GM12892 (cell line): ENCODE measurements around the gene CHCHD1.

Experiments
- DNase-seq: peaks from one replicate; pipeline ENCODE4 v3.0.0; 2011; ENCODE audit not compliant: insufficient read length
- FAIRE-seq: peaks from 2 replicates; lab custom pipeline; 2011; peaks lifted over from hg19 to GRCh38; lab: Jason Lieb, UNC
- POLR2A ChIP-seq: IDR thresholded peaks from 2 replicates; pipeline ENCODE4 v1.6.1; 2011; ENCODE audit warnings: low read depth, low read length, control low read depth
- POLR2AphosphoS5 ChIP-seq: IDR thresholded peaks from 2 replicates; pipeline ENCODE4 v1.6.1; 2011; ENCODE audit warnings: low read depth, low read length, control low read depth
- TAF1 ChIP-seq: IDR thresholded peaks from 2 replicates; pipeline ENCODE4 v1.6.1; 2011; ENCODE audit warnings: low read depth, mild to moderate bottlenecking, control low read depth, low read length, borderline replicate concordance

The CHCHD1 gene

DNA sequence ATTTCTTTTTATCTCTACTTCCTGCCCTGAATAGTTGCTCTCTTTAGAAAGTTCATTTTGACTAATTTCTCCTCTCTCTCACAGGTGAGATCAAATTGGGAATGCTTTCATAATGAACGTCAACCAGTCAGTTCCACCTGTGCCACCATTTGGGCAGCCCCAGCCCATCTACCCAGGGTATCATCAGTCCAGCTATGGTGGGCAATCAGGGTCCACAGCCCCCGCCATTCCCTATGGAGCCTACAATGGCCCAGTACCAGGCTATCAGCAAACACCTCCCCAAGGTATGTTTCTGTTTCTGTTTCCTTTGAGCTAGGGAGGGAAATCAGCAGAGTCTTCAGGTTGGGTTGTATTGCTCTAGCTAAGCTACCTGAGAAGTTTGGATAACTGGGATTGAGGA lies 35.1 kb upstream of the CHCHD1 start:
- FAIRE-seq (no peak), DNase-seq (no peak)
- TF ChIP-seq TAF1 (no peak), POLR2A (no peak), POLR2AphosphoS5 (no peak)

GRCh38 chr10:73750819-73751218 lies 31.0 kb upstream of the CHCHD1 start:
- FAIRE-seq (no peak), DNase-seq (no peak)
- TF ChIP-seq POLR2A, result no peak
- no peak for TF ChIP-seq TAF1

DNA sequence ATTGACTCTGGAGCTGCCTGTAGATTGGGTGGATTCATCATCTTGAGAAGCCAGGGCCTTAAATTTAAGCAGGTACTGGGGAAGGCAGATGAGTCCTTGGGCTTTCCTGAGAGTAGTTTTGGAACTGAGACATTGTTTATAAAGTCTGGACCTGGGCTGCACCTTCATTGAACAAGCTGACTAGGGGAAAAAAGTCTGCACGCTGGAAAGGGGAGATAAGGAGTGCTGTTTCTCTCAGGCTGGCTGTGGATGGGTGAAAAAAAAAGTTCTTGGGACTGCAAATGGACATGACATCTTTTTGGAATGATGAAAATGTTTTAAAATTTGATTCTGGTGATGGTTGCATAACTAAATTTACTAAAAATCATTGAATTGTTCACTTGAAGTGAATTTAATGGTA lies 25.7 kb upstream of the CHCHD1 start:
- FAIRE-seq, result no peak
- TF ChIP-seq TAF1, result no peak
- no peak for TF ChIP-seq POLR2AphosphoS5
- no peak for TF ChIP-seq POLR2A

GRCh38 chr10:73758704-73759511 lies 22.9 kb upstream of the CHCHD1 start:
- DNase-seq (no peak), FAIRE-seq (no peak)
- TF ChIP-seq POLR2AphosphoS5 (no peak), TAF1 (no peak), POLR2A (no peak)

More for the DNA sequence above, 25.7 kb upstream of the CHCHD1 start:
- DNase-seq, result no peak

GRCh38 chr10:73759512-73760115 lies 22.2 kb upstream of the CHCHD1 start:
- DNase-seq, result no peak
- TF ChIP-seq TAF1 (no peak), POLR2AphosphoS5 (no peak), POLR2A (no peak)
- FAIRE-seq, result no peak

- no peak for FAIRE-seq
- TF ChIP-seq TAF1, result no peak
- no peak for TF ChIP-seq POLR2AphosphoS5
- no peak for TF ChIP-seq POLR2A
- DNase-seq, result no peak
Measured at GRCh38 chr10:73761781-73762180, 20.1 kb upstream of the CHCHD1 start.

GRCh38 chr10:73762915-73763314 lies 18.9 kb upstream of the CHCHD1 start:
- TF ChIP-seq POLR2A (no peak), POLR2AphosphoS5 (no peak), TAF1 (no peak)
- FAIRE-seq, result peak; percentile 51
- no peak for DNase-seq

GRCh38 chr10:73763343-73763742 lies 18.5 kb upstream of the CHCHD1 start:
- TF ChIP-seq POLR2A (no peak), TAF1 (no peak), POLR2AphosphoS5 (no peak)
- FAIRE-seq (no peak), DNase-seq (no peak)

- DNase-seq (no peak), FAIRE-seq (no peak)
- no peak for TF ChIP-seq TAF1
- no peak for TF ChIP-seq POLR2A
- TF ChIP-seq POLR2AphosphoS5, result no peak
Measured at GRCh38 chr10:73765066-73765465, 16.8 kb upstream of the CHCHD1 start.

GRCh38 chr10:73768881-73769280 lies 13.0 kb upstream of the CHCHD1 start:
- DNase-seq (no peak), FAIRE-seq (no peak)
- TF ChIP-seq TAF1 (no peak), POLR2A (no peak), POLR2AphosphoS5 (no peak)

- TF ChIP-seq POLR2AphosphoS5, result no peak
- TF ChIP-seq POLR2A, result no peak
- no peak for TF ChIP-seq TAF1
- FAIRE-seq (no peak), DNase-seq (no peak)
Measured at GRCh38 chr10:73769396-73769795, 12.5 kb upstream of the CHCHD1 start.

DNA sequence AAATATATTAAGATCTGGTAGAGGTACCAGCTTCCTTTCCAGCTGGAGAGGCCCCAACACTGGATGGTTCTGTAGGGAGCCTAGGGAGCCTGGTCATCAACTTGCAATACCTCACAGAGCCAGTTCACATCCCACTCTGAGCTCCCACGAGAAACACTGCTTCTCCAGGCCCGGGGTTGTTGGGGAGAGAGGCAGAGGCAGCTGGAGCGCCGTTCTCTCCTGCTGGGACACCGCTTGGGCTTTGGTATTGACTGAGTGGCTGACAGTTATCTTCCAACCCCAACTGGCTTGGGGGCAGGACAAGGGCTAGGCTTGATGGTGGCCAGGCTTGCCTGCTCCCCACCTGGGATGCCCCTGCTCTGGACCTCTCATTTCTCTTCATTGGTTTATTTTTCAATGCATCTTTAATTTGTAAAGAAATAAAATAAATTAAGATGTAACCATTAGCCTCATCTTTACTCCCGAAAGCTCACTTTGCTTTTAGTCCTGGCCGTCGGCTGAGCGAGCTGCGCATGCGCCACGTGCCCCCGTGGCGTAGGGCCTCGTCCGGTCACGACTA lies 10.0 kb upstream of the CHCHD1 start:
- FAIRE-seq (no peak), DNase-seq (no peak)
- TF ChIP-seq POLR2AphosphoS5 (no peak), TAF1 (no peak), POLR2A (no peak; the same call in 1 of the 2 replicates)
